Erythroblast (primary cell): ENCODE results near the gene HOXB6.

Source experiments
- DNase-seq, 2 experiments: peaks; one replicate each; lab custom pipeline; 2025; lab: John Stamatoyannopoulos, UW
- GATA1 ChIP-seq: IDR thresholded peaks from 2 replicates; pipeline ENCODE4 v1.6.1; 2011; ENCODE audit warnings: low read depth, mild to moderate bottlenecking, control low read depth, low read length, moderate library complexity
- POLR2A ChIP-seq: IDR thresholded peaks from 2 replicates; pipeline ENCODE4 v1.6.1; 2011; ENCODE audit warnings: mild to moderate bottlenecking, low read length

HOXB6 gene

GRCh38 chr17:48558057-48558830 is 46.5 kb downstream of the HOXB6 start:
- no peak for DNase-seq
- TF ChIP-seq GATA1 (no peak), POLR2A (no peak)

DNA sequence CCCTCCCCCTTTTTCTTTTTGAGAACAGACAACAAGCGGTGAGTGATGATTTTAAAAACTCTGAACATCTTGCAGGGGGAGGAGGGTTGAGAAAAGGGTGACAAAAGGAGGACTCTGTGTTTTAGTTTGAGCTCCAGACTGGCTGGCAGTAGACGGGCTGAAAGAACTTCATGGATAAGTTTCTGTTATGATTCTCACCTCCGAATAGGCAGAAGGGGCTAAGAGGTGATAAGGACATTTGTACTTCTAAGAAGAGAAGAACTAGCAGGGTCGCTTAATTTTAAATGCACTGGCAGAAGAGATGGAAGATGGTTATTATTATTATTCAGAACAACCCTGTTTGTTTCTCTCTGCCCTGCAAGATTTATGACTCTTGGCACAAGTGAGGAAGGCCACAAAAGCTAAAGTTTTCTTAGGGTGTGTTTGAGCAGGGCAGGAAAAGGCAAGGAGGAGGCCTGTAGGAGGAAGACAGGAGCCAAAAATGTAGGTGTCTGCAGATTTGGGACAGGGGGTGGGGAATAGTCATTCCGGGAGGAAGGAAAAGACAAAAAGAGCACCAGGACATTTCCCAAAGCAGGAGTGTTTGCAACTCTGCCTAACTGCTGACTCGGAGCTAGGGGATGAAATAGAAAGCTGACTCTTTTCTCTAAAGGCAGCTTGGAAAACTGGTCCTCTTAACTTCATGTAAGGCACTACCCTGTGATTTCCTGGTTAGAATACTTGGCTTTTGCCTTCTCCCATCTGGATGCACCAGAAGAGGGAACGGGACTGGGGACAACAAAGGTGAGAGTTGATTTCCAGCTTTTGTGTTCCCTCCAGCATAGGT is 48.0 kb downstream of the HOXB6 start:
- DNase-seq = no peak
- TF ChIP-seq POLR2A = no peak
- TF ChIP-seq GATA1 = no peak

GRCh38 chr17:48556229-48556575 is 48.6 kb downstream of the HOXB6 start:
- no peak for TF ChIP-seq POLR2A
- TF ChIP-seq GATA1 = no peak
- DNase-seq = no peak

DNA sequence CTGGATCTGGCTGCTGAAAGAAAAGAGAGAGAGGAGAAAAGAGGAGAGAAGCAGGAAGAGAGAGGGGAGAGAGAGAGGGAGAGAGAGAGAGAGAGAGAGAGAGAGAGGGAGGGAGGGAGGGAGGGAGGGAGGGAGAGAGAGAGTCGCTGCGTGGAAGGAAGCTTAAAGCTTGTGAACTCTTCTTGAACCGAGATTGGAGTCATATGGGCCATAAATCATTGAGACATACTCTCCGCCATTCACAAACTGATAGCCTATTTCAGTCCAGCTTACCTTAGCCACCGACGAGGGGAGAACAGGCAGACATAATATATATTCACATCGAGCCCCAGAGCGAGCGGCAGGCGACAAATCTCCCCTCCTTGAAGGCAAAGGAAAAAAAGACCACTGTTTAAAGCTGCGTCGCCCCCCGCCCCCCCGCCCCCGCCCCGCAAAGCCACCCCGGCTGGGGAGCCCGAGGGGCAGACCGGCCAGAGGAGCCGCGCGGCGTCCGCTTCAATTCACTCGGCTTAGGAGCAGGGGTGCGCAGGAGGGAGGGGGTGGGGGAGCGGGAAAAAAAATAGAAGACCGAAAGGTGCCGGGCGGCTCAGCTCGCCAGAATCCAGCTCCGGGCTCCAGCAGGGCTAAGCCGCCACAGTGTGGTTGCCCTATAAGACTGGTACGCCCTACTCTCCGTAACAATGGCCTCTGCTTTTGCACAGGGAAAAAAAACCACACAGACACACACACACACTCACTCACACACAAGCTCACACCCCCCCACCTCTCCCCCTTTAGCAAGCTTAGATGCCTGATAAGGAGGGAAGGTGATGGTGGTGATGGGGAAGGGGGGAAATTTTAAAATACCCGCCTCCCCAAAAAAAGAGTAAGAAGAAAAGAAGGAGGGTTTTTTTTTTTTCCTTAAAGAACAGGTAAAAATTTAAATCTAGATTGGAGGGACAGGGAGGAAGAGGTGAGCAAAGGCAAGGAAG is 49.2 kb downstream of the HOXB6 start:
- DNase-seq = peak; percentile 16 to 19

GRCh38 chr17:48554412-48555257 is 50.2 kb downstream of the HOXB6 start:
- TF ChIP-seq GATA1 (no peak), POLR2A (no peak)
- DNase-seq = no peak

More for the DNA sequence above, 49.2 kb downstream of the HOXB6 start:
- no peak for TF ChIP-seq GATA1
- no peak for TF ChIP-seq POLR2A

DNA sequence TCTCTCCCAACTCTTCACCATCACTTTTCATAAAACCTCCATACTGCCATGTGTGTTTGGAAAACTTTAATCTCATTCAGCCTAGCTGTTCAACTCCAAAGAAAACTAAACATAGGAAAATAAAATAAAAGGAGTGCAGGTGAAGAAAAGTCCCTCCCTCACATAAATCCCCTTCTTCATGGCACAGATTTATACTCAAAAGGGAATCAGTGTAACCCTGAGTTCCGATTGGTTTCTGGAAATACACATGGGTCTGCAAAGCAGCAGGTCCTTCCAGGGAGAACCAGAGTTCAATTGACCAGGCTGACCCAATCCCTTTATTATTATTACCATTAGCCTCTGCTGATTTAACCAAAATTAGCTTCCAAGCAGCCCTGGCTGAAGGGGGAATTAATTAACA is 51.0 kb downstream of the HOXB6 start:
- TF ChIP-seq POLR2A = no peak
- no peak for TF ChIP-seq GATA1
- no peak for DNase-seq

- no peak for DNase-seq
Observed at GRCh38 chr17:48553190-48553547, 51.6 kb downstream of the HOXB6 start.

DNA sequence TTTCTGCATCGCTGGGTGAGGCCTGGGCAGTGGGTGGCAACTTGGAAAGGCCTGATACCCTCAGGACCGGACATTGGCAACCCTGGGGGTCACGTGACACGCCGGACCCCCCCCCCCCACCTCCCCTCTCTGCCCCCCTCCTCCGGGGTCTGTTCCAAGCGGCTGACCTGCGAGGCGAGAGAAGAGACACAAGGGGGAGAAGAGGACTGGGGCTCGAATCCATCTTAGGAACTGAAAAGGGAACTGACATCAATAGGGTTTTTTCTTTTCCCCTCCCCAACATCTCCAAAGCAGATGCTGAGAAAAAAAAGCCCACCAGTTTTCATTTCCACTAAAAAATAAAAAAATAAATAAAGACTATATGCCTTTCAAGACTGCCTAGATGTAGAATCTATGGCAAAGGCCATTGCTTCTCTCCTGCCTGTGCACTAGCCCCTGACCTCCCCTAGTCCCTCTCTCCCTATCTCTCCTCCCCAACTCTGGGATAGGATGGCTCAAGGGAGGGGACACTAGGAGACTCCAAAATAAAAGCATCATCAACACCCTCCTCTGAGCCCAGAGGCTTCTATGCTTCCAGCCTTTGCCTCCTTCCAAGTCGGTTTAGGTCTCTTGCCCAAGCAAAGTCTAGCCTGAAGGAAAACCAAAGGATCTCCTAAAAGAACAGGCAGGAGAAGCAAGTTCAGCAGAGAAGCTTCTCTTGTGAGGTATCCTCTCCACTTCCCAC is 52.2 kb downstream of the HOXB6 start:
- no peak for DNase-seq
- TF ChIP-seq GATA1 = no peak
- TF ChIP-seq POLR2A = no peak

More at GRCh38 chr17:48553190-48553547, 51.6 kb downstream of the HOXB6 start:
- no peak for TF ChIP-seq POLR2A
- no peak for TF ChIP-seq GATA1

DNA sequence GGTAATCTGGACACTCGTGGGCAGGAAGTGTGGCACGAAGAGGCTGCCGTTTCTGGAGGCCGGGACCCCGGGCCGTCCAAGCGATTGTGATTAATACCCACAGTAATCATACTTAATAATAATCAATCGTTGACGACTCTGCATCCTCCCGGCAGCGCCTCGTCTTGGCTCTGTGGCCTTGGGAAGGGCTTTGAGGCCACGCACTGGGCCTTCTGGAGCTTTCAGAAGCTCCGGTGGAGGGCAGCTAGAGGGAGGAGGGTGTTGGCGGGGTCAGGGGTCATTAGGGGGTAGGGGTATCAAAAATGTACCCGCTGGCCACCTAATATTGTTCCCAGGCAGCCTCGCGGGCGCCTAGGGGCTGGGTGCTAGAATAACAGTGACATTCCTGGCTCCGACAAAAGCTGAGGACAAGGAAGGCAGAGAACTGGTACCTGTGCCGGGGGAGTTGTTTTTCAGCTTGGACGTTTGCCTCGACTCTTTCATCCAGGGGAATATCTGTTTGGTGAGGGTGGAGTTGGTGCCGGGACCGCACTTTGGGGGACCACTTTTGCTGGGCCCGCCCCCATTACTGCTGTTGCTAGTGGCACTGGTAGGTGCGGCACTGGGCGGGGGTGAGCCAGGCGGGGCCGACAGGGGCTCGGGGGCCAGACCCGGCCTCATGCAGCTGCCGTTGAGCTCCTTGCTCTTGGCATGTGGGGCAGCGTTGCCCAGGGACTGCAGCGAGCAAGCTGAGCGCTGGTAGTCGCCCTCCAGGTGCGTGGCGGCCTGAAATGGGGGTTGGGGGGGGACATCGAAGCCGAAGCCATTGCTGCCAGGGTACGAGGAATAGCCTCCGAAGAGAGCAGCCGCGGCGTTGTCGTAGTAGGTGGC is 53.0 kb downstream of the HOXB6 start:
- TF ChIP-seq POLR2A (no peak), GATA1 (no peak)
- DNase-seq = no peak

- TF ChIP-seq GATA1 = no peak
- TF ChIP-seq POLR2A = no peak
- DNase-seq = no peak
Observed at GRCh38 chr17:48551214-48551555, 53.6 kb downstream of the HOXB6 start.

DNA sequence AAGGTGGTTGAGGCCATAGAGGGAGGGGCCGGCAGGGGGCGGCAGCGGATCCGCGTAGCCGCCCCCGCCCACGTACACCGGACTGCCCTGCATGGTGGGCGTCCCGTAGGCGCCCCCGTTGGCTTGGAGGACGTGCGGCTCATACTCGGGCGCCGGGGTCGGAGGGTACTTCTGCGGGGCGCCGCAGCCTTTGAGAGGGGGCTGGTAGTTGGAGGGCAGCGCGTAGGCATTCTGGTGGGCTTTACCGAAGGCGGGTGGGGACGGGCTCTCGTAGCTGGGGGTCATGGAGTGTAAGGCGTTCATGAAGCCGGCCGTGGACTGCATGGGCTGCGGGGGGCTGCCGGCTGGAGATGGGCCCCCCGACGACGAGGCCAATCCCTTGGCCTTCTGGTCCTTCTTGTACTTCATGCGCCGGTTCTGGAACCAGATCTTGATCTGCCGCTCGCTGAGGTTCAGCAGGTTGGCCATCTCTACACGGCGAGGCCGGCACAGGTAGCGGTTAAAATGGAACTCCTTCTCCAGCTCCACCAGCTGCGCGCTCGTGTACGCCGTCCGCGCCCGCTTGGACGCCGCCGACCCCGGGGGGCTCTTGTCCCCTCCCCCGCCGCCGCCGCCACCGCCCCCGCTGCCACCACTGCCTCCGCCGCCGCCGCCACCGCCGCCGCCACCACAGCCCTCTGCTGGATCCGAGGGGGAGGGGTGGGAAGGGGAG is 54.1 kb downstream of the HOXB6 start:
- DNase-seq = no peak
- TF ChIP-seq GATA1 (no peak), POLR2A (no peak)
